ENCODE measurements around the gene SYPL1. TPM values are rescaled to one million over a fixed set of nuclear protein-coding genes. Genes with fewer than 3 reads are reported as not detected.

Gene SYPL1
- total RNA-seq, 2 donors from 2014 or later = 87.9 to 132 TPM

- Histone ChIP-seq H3K4me3 (no peak overlapping the region), H3K27me3 (replicated peaks; ENCODE audit: insufficient read depth) (no peaks in the 10 kb centered on the region), H3K36me3 (no peaks in the 10 kb centered on the region), H3K9me3 (no peaks in the 10 kb centered on the region), H3K27ac (peak overlapping the region; percentile 65 to 69), H3K4me1 (replicated peaks) (peaks cover 4% of the 10 kb centered on the region)
- 54% methylated on average over 4 of the region's 4 CpGs for WGBS
- DNase-seq (ENCODE audit: low spot score) = no peak
- TF ChIP-seq POLR2A (IDR thresholded peaks at IDR 0.05) = no peak
- TF ChIP-seq POLR2AphosphoS5 (IDR thresholded peaks at IDR 0.05) = no peak
- TF ChIP-seq, protein P1, sequence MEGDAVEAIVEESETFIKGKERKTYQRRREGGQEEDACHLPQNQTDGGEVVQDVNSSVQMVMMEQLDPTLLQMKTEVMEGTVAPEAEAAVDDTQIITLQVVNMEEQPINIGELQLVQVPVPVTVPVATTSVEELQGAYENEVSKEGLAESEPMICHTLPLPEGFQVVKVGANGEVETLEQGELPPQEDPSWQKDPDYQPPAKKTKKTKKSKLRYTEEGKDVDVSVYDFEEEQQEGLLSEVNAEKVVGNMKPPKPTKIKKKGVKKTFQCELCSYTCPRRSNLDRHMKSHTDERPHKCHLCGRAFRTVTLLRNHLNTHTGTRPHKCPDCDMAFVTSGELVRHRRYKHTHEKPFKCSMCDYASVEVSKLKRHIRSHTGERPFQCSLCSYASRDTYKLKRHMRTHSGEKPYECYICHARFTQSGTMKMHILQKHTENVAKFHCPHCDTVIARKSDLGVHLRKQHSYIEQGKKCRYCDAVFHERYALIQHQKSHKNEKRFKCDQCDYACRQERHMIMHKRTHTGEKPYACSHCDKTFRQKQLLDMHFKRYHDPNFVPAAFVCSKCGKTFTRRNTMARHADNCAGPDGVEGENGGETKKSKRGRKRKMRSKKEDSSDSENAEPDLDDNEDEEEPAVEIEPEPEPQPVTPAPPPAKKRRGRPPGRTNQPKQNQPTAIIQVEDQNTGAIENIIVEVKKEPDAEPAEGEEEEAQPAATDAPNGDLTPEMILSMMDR (IDR thresholded peaks at IDR 0.05) = no peak
- intact Hi-C loops (cut with DNase I) = no loop called here
Observed at GRCh38 chr7:106072715-106073091, 39.4 kb downstream of the SYPL1 start.

GRCh38 chr7:106071999-106072714, 40.0 kb downstream of the SYPL1 start:
- H3K27me3 ChIP-seq (replicated peaks; ENCODE audit: insufficient read depth) = no peaks in the 10 kb centered on the region
- H3K4me1 ChIP-seq (replicated peaks) = peaks cover 4% of the 10 kb centered on the region
- 10% methylated on average over 9 of the region's 9 CpGs for WGBS
- peak overlapping the region; percentile 65 to 69 for H3K27ac ChIP-seq
- no peaks in the 10 kb centered on the region for H3K36me3 ChIP-seq
- intact Hi-C loops (cut with DNase I) = no loop called here
- TF ChIP-seq POLR2AphosphoS5 (IDR thresholded peaks at IDR 0.05) (peak; percentile 64), POLR2A (IDR thresholded peaks at IDR 0.05) (no peak)
- TF ChIP-seq, protein P1 (IDR thresholded peaks at IDR 0.05) = no peak
- H3K4me3 ChIP-seq = no peak overlapping the region
- DNase-seq (ENCODE audit: low spot score) = peak; percentile 88
- no peaks in the 10 kb centered on the region for H3K9me3 ChIP-seq

GRCh38 chr7:106071356-106071998, 40.6 kb downstream of the SYPL1 start:
- H3K27ac ChIP-seq = peak overlapping the region; percentile 65 to 69
- peak; percentile 32 for TF ChIP-seq POLR2AphosphoS5 (IDR thresholded peaks at IDR 0.05)
- TF ChIP-seq, protein P1 (IDR thresholded peaks at IDR 0.05) = no peak
- no peaks in the 10 kb centered on the region for H3K27me3 ChIP-seq (replicated peaks; ENCODE audit: insufficient read depth)
- no peaks in the 10 kb centered on the region for H3K36me3 ChIP-seq
- H3K4me3 ChIP-seq = no peak overlapping the region
- intact Hi-C loops (cut with DNase I) = no loop called here
- 46% methylated on average over 9 of the region's 9 CpGs for WGBS
- peaks cover 4% of the 10 kb centered on the region for H3K4me1 ChIP-seq (replicated peaks)
- DNase-seq (ENCODE audit: low spot score) = peak; percentile 61
- no peaks in the 10 kb centered on the region for H3K9me3 ChIP-seq

DNA sequence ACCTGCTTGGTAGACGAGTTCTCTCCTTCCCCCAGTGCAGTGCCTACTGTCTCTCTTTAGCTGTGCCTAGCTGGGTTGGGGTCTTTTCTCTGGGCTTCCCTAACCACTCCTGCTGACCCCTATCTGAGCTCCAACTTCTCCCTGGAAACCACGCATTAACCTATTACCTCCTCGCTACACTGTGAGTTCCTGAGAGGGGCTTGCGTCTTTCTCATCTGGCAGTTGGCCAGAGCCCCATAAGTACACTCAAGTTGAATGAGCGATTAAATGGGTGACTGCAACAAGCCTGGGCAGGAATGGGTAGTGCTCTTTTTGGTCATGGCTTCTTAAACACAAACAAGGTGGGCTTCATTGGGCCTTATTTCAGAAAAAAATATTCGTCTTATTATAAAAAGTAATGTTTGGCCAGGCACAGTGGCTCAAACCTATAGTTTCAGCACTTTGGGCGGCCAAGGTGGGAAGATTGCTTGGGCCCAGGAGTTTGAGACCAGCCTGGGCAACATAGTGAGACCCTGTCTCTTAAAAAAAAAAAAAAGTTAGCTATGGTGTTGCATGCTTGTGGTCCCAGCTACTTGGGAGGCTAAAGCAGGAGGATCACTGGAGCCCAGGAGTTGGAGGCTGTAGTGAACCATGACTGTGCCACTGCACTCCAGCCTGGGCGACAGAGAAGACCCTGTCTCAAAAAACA, 41.4 kb downstream of the SYPL1 start:
- 73% methylated on average over 8 of the region's 8 CpGs for WGBS
- Histone ChIP-seq H3K36me3 (no peaks in the 10 kb centered on the region), H3K27me3 (replicated peaks; ENCODE audit: insufficient read depth) (no peaks in the 10 kb centered on the region), H3K27ac (peak overlapping the region; percentile 65 to 69), H3K4me1 (replicated peaks) (peaks cover 8% of the 10 kb centered on the region), H3K9me3 (no peaks in the 10 kb centered on the region), H3K4me3 (no peak overlapping the region)
- DNase-seq (ENCODE audit: low spot score) = no peak
- intact Hi-C loops (cut with DNase I) = no loop called here
- no peak for TF ChIP-seq POLR2A (IDR thresholded peaks at IDR 0.05)
- TF ChIP-seq POLR2AphosphoS5 (IDR thresholded peaks at IDR 0.05) = no peak
- TF ChIP-seq, protein P1 (IDR thresholded peaks at IDR 0.05) = no peak

All from prostate gland (tissue), 2 donors.